Stimulated activated CD4-positive, alpha-beta T cell treated with anti-CD3 and anti-CD28 coated beads, Interleukin-1b, Interleukin-23, amount 100 ng/mL, for 48 hours (primary cell): ENCODE results near the gene DPH1.
"Not testable (repeated sequence)": the region's sequence is repeated elsewhere in the genome, so short reads cannot be mapped to it uniquely, and the experiment has no call there.

Experiments used
- DNase-seq: peaks from one replicate; pipeline ENCODE4 v3.0.0-alpha.2; 2020

DPH1 gene

GRCh38 chr17:2009737-2010136 is 20.2 kb upstream of the DPH1 start:
- DNase-seq = no peak

DNA sequence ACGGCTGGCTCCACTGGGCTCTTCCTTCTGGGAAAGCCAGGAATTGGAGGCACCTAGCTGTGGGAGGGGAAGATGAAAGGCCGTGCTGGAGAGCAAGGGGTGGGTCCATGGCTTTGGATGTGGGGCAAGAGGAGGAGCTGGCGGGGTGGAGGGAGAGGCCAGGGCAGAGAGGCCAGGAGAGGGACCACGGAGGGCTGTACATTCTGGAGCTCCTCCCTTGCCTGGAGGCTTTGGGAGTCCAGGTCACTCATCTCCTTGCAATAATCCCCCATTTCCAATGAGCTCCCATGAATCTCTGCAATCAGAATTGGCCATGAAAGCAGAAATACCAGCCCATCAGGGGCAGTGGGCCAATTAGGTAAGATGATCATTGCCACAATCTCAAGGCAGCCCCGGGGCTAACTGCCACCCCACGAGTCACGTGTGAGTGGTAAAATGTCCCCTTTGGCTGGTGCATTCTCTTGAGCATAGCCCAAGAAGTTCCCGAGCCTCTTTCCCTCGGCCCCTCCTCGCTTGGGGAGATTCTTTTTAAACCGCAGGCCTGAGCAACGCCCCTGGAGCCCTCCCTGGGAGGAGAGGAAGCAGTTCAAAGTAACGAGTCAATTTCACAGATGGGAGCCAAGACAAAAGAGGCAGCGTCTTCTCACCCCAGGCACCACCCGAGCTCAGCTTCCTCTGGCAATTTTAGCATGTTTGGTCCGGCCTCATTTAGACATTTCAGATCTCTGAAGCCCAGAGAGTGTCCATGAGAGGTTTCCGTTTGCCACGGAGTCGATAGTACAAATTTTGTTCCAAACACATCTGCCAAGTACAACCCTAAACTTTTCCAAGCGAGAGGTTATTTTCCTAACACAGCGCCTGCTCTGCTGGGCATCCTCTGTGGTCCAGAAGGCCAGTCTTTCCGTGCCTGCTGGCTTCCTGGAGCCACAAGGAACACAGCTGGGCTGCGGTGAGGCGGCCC is 18.3 kb upstream of the DPH1 start:
- no peak for DNase-seq

DNA sequence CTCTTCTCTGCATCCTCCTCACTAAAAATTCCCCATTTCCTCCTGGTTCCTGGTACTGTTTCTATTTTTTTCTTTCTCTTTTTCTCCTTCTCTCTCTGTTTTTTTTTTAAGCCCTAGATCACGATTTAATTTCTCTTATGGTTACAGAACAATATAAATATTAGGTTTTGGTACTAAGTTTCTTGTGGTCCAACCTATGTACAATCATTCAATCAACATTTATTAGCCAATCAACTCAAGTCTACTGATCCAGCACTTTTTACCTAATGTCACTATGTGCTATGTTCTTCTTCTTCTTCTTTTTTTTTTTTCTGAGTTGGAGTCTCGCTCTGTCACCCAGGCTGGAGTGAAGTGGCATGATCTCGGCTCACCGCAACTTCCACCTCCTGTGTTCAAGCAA is 17.5 kb upstream of the DPH1 start:
- DNase-seq = no peak

DNA sequence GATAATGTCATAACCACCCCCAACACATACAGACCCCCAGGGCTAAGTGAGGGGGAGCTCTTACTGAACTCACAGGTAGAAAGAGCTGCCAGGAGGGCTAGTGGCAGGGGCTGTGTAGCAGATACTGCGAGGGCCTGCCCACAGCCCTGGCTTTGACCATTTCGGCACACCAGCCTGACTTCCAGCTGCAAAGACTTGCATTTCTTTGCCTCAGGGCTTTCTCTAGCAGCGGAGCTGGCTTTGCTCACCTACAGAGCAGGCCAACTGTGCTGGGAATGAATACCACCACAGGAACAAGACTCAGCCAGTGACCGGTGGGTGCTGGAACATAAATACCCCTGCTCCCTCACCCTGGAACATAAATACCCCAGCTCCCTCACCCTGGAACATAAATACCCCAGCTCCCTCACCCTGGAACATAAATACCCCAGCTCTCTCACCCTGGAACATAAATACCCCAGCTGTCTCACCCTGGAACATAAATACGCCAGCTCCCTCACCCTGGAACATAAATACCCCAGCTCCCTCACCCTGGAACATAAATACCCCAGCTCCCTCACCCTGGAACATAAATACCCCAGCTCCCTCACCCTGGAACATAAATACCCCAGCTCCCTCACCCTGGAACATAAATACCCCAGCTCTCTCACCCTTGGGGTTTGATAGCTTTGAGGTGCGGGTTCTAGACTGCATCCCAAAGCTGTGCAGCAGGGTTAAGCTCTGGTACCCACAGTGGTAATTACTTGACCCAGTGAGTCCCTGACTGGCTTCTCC is 16.5 kb upstream of the DPH1 start:
- not testable (repeated sequence) for DNase-seq

- no peak for DNase-seq
Measured at GRCh38 chr17:2013994-2014317, 16.0 kb upstream of the DPH1 start.

DNA sequence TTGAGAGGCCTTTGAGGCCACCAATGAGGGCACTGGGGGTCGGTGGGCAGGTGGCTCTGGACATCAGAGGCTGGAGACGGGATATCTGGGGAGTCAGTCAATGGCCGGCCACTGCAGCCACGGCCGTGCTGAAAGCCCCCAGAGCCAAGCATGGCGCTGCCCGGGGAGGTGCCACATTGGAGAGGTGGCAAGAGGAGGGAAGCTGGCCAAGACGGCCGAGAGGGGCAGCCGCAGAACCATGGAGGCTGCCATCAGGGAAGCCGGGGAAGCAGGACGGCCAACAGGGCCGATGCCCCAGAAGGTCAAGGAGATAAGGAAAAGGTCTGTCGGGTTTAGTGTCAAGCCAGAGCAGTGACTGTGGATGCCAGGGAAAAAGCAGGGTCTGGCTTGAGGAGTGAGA is 14.6 kb upstream of the DPH1 start:
- no peak for DNase-seq

GRCh38 chr17:2016494-2016893 is 13.5 kb upstream of the DPH1 start:
- no peak for DNase-seq

- DNase-seq = no peak
Measured at GRCh38 chr17:2017274-2017941, 12.5 kb upstream of the DPH1 start.

- no peak for DNase-seq
Measured at GRCh38 chr17:2018716-2019510, 11.0 kb upstream of the DPH1 start.

DNA sequence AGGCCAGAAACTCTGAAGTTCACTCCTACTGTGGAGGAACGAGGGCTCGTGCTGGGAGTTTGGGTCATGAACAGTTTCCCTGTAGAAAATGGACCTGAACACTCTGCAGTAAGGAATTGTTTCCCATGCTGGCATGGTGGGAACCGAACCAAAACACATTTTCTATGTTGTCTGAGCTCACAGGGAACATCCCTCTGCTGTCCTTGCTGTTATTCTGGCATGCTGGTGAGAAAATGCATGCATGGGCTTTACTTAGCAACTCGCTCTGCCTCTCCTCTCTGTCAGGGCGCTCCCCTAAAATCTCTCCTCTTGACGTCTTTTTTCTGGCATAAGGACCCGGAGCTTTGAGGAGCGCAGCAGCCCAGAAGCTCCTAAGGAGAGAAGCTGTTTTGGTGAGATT is 10.2 kb upstream of the DPH1 start:
- DNase-seq = no peak

GRCh38 chr17:2020721-2021120 is 9.2 kb upstream of the DPH1 start:
- no peak for DNase-seq

GRCh38 chr17:2022647-2023240 is 7.2 kb upstream of the DPH1 start:
- DNase-seq = no peak

GRCh38 chr17:2023256-2023655 is 6.7 kb upstream of the DPH1 start:
- DNase-seq = no peak

GRCh38 chr17:2023692-2024571 is 6.0 kb upstream of the DPH1 start:
- peak; percentile 31 for DNase-seq

DNA sequence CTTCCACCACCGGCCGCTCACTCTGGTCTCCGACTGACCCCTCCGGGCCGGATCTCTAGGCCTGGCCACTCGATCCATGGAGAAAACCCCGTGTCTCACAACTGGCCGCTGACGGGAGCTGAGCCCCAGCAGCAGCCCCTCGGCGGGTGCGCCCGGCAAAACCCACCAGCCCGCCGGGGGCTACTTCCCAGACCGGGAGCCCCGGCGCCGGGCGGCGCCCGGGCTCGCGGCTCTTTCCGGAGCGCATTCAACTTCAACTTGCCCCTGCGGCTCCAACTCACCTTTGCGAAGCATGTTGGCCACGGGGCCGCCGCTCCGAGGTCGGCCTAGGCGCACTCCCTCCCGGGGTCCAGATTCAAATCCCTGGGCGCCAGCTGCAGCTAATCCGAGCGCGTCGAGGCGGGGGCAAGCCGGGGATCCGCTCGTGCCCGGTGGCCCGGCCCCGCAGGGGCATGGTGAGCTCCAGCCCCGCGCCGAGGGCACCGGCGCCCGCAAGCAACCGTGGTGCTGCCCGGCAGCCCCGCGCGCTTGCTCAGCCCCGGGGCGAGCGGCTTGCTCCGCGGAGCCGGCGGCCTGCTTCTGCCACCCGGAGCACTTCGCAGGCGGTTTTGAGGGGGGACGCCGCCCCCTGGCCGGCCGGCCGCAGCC is 5.3 kb upstream of the DPH1 start:
- no peak for DNase-seq

- DNase-seq = peak; percentile 56
Measured at GRCh38 chr17:2025220-2025621, 4.7 kb upstream of the DPH1 start, which contains the start of gene RTN4RL1. Gene RTN4RL1, minus strand, starts transcription at chr17:2025334. Its CDS starts 469 bp downstream, at chr17:2024865.

DNA sequence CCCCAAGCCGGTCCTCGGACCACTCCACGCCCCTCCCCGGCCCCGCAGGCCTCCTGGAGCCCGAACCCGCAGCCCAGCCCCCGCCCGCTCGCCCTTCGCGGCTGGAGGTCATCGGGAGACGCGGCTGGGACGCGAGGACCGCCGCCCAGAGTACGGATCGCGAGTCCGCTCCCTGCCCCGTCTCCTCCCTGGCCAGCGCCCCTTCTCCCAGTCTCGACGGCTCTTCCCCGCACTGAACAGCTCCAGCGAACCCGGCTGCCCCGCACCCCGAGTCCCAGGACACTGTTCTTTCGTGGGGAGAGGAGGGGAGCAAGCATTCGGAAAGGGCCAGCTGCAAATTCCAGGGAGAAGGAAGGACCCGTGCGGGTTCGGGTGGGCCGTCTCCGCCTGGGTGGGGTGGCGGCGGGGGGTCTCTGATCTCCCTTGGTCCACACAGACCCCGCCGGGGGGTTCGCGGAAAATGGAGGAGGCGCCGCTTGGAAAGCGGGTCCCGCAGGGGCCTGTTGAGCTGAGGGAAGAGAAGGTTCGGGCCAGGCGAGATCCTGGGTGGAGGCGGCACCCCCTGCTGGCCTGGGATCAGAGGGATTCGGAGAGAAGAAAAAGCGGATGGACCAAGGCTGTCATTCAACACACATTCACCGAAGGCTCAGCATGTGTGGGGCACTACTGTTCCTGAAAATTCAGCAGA is 4.2 kb upstream of the DPH1 start:
- DNase-seq = no peak

- DNase-seq = no peak
Measured at GRCh38 chr17:2027528-2028233, 2.3 kb upstream of the DPH1 start.

DNA sequence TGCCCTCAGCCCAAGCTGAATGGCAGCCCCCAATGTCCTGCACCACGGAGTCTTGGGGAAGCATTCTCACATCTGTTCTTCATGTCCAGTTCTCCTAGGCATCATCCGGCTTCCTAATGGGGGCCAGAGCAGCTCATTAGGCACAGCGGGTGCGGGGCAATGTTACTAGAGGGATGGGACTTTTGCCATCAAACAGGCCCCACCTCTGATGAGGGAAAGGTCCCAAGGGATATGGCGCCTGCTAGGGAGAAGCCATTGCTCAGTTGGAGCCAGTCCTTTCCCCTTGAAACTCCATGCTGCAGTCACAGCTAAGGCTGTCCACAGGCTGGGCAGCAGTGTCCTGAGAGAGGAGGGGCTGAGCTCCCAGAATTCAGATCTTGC is 1.7 kb upstream of the DPH1 start:
- no peak for DNase-seq
